GM12878 (cell line): Measurements from ENCODE around the gene AURKAIP1. TPM values are rescaled to one million over a fixed set of nuclear protein-coding genes. Genes with fewer than 3 reads are reported as not detected.

ENCODE experiments used
- ATAC-seq: fragments of 200-7000 bp; cut with Tn5 transposase; 3 replicates; pipeline ENCODE4 v1.9.1; 2020; ENCODE audit warnings: mild to moderate bottlenecking, moderate library complexity
- BruUV-seq: library from RNA; stranded (reverse); fragments of 400-500 nt; replicated peaks from 2 replicates; lab custom pipeline; 2021; lab: Mats Ljungman, UMichigan
- CTCF ChIA-PET: fragments of 300-600 bp; sonication (Branson Sonifier 250); formaldehyde crosslinking; extraction: SDS; loops from one replicate; lab custom pipeline; 2021; ENCODE audit warnings: inconsistent platforms; lab: Yijun Ruan, JAX
- POLR2A ChIA-PET: fragments of 350-600 bp; formaldehyde crosslinking; extraction: SDS; loops from one replicate; lab custom pipeline; 2021; ENCODE audit warnings: inconsistent platforms; lab: Charles Lee
- RAD21 ChIA-PET: fragments of 300-600 bp; sonication (Branson Sonifier 250); formaldehyde crosslinking; loops from one replicate; lab custom pipeline; 2023; ENCODE audit warnings: antibody characterized with exemption; ENCODE audit not compliant: unreplicated experiment; lab: Charles Lee
- SMC1A ChIA-PET: fragments of 300-600 bp; sonication (Branson Sonifier 250); formaldehyde crosslinking; loops from one replicate; lab custom pipeline; 2023; ENCODE audit not compliant: unreplicated experiment, uncharacterized antibody; lab: Charles Lee
- DNase-seq: peaks from one replicate; pipeline ENCODE4 v3.0.0-alpha.2; 2011; ENCODE audit warnings: low read depth, low spot score
- FAIRE-seq: peaks from 3 replicates; lab custom pipeline; 2011; peaks lifted over from hg19 to GRCh38; lab: Jason Lieb, UNC
- H2AFZ ChIP-seq: 2 replicates; pipeline ENCODE4 v1.6.0; 2011; ENCODE audit warnings: low read depth, low read length, control low read depth; ENCODE audit not compliant: control insufficient read depth
- H3K27ac ChIP-seq: 2 replicates; pipeline ENCODE4 v1.5.1; 2011; ENCODE audit warnings: control low read depth; ENCODE audit not compliant: control insufficient read depth, insufficient read depth
- H3K27me3 ChIP-seq, 2 experiments: replicated peaks in 1 of 2; 2 replicates each; pipeline versions ENCODE4 v1.6.0 to v1.6.1; 2011; ENCODE audit warnings: low read length in 1 of 2; ENCODE audit not compliant: control insufficient read depth in 2 of 2, insufficient read depth in 2 of 2
- H3K36me3 ChIP-seq, 2 experiments: 2 replicates each; pipeline ENCODE4 v1.5.1; 2011; ENCODE audit warnings: low read length in 1 of 2; ENCODE audit not compliant: control insufficient read depth in 2 of 2, insufficient read depth in 2 of 2
- H3K4me1 ChIP-seq: 2 replicates; pipeline ENCODE4 v1.6.1; 2011; ENCODE audit warnings: mild to moderate bottlenecking, low read length, moderate library complexity, mixed read lengths; ENCODE audit not compliant: control insufficient read depth, insufficient read depth
- H3K4me2 ChIP-seq: 2 replicates; pipeline ENCODE4 v1.6.0; 2011; ENCODE audit warnings: control low read depth; ENCODE audit not compliant: control insufficient read depth, insufficient read depth
- H3K4me3 ChIP-seq: fragments of 200-600 bp; sonication (generic); 2 replicates; pipeline ENCODE4 v1.5.1; 2016
- H3K79me2 ChIP-seq: 2 replicates; pipeline ENCODE4 v1.6.0; 2011; ENCODE audit warnings: low read length; ENCODE audit not compliant: control insufficient read depth, insufficient read depth
- H3K9ac ChIP-seq: 2 replicates; pipeline ENCODE4 v1.8.0; 2011; ENCODE audit warnings: low read length, control low read depth, mixed read lengths; ENCODE audit not compliant: control insufficient read depth, insufficient read depth
- H3K9me3 ChIP-seq: replicated peaks from 3 replicates; pipeline ENCODE4 v1.5.1; 2011; ENCODE audit warnings: mild to moderate bottlenecking, low read length; ENCODE audit not compliant: control insufficient read depth, insufficient read depth
- H4K20me1 ChIP-seq: 2 replicates; pipeline ENCODE4 v1.6.0; 2011; ENCODE audit not compliant: control insufficient read depth, insufficient read depth
- BHLHE40 ChIP-seq, 2 experiments: fragments of 450-650 bp in 1 of 2; IDR thresholded peaks; 2 replicates each; pipeline ENCODE4 v1.6.1; 2011 to 2017; ENCODE audit warnings: low read depth in 2 of 2, borderline replicate concordance in 1 of 2, improper control_type of control experiment in 1 of 2, low read length in 1 of 2, mild to moderate bottlenecking in 1 of 2
- GABPA ChIP-seq: IDR thresholded peaks from 2 replicates; pipeline ENCODE4 v1.6.1; 2014; ENCODE audit warnings: antibody characterized with exemption, low read depth, mild to moderate bottlenecking, inconsistent platforms
- IKZF1 ChIP-seq: fragments of 450-650 bp; conservative IDR thresholded peaks from 2 replicates; pipeline ENCODE4 v1.6.1; 2017; ENCODE audit warnings: antibody characterized with exemption, mild to moderate bottlenecking
- NR2F1 ChIP-seq: fragments of 450-650 bp; conservative IDR thresholded peaks from 2 replicates; pipeline ENCODE4 v1.6.1; 2017; ENCODE audit warnings: mild to moderate bottlenecking
- POU2F2 ChIP-seq: IDR thresholded peaks from 3 replicates; pipeline ENCODE4 v1.6.1; 2011; ENCODE audit warnings: low read depth, mild to moderate bottlenecking, low read length, borderline replicate concordance
- SUZ12 ChIP-seq: fragments of 200-600 bp; sonication (generic); IDR thresholded peaks from one replicate; pipeline ENCODE4 v1.6.1; 2018; ENCODE audit warnings: antibody characterized with exemption, mild to moderate bottlenecking; ENCODE audit not compliant: unreplicated experiment
- TARDBP ChIP-seq: IDR thresholded peaks from 2 replicates; pipeline ENCODE4 v1.6.1; 2016; ENCODE audit warnings: borderline replicate concordance
- TCF7 ChIP-seq: IDR thresholded peaks from 2 replicates; pipeline ENCODE4 v1.6.1; 2014; ENCODE audit warnings: antibody characterized with exemption, borderline replicate concordance
- ZNF207 ChIP-seq: fragments of 450-650 bp; IDR thresholded peaks from 2 replicates; pipeline ENCODE4 v1.6.1; 2014; ENCODE audit warnings: antibody characterized with exemption, mild to moderate bottlenecking, borderline replicate concordance
- ZNF24 ChIP-seq: fragments of 450-650 bp; IDR thresholded peaks from 2 replicates; pipeline ENCODE4 v1.6.1; 2017; ENCODE audit warnings: antibody characterized with exemption, mild to moderate bottlenecking
- WGBS: methylation state at CpG from one replicate; pipeline ENCODE4 v1.1.6; 2016; ENCODE audit warnings: low lambda C conversion rate; ENCODE audit not compliant: insufficient replicate concordance, insufficient coverage; ENCODE audit errors: missing lambda C conversion rate; 5-methylcytosine and 5-hydroxymethylcytosine counted together
- in situ Hi-C: fragments of 300-500 bp; cut with MboI; formaldehyde crosslinking; loops from 9 replicates; pipeline ENCODE4 v1.14.3; 2018; ENCODE audit warnings: mixed read lengths
- intact Hi-C: fragments of 100-400 bp; cut with micrococcal nuclease; formaldehyde crosslinking; loops from one replicate; pipeline ENCODE4 v1.14.2; 2022; ENCODE audit not compliant: unreplicated experiment
- polyA plus RNA-seq, 11 experiments: library from polyadenylated mRNA; depleted of rRNA in 4 of 11; unstranded in 6 of 11; stranded (reverse) in 5 of 11; fragments of >200 nt; fragmentation: Nextera tagmentation in 4 of 11; fragmentation: Illumina TruSeq in 1 of 11; extraction: Ambion mirVana in 4 of 11; extraction: Trizol in 1 of 11; gene quantifications; 1 replicate in 1 of 11; 2 replicates in 10 of 11; pipeline versions ENCODE4 v1.2.1 to v1.2.3, GENCODE V29; 2011 to 2016; ENCODE audit warnings: inconsistent platforms in 2 of 11, missing spikeins in 2 of 11, low read depth in 1 of 11
- total RNA-seq, 4 experiments: library from RNA; depleted of rRNA in 3 of 4; stranded (reverse); fragments of >200 nt in 3 of 4; fragmentation: Illumina TruSeq in 1 of 4; extraction: Trizol in 1 of 4; gene quantifications; 2 replicates each; pipeline versions ENCODE4 v1.2.1 to v1.2.3, GENCODE V29; 2013 to 2021
- TF ChIP-seq, protein P1 (sequence below): fragments of 150-350 bp; IDR thresholded peaks from 2 replicates; pipeline ENCODE4 v1.6.1; 2014; ENCODE audit warnings: mild to moderate bottlenecking, low read depth, low read length
- TF ChIP-seq, protein P2 (sequence below): fragments of 150-350 bp; IDR thresholded peaks from 2 replicates; pipeline ENCODE4 v1.6.1; 2016; ENCODE audit warnings: low read depth, low read length

The AURKAIP1 gene
- total and polyA plus RNA-seq, 10 of the 15 experiments (the other 5 are each of a cell fraction or from before 2014, with no cell fraction given), result 6.5 to 366 (median 120) TPM

GRCh38 chr1:1354271-1355247 lies 20.4 kb downstream of the AURKAIP1 start:
- Histone ChIP-seq H3K79me2 (no peaks in the 10 kb centered on the region), H3K4me2 (no peak overlapping the region), H3K4me3 (no peak overlapping the region)
- WGBS, result 55% methylated on average over 78 of the region's 116 CpGs
- no peak for TF ChIP-seq NR2F1
- no peak for TF ChIP-seq POU2F2
- TF ChIP-seq, protein P1, sequence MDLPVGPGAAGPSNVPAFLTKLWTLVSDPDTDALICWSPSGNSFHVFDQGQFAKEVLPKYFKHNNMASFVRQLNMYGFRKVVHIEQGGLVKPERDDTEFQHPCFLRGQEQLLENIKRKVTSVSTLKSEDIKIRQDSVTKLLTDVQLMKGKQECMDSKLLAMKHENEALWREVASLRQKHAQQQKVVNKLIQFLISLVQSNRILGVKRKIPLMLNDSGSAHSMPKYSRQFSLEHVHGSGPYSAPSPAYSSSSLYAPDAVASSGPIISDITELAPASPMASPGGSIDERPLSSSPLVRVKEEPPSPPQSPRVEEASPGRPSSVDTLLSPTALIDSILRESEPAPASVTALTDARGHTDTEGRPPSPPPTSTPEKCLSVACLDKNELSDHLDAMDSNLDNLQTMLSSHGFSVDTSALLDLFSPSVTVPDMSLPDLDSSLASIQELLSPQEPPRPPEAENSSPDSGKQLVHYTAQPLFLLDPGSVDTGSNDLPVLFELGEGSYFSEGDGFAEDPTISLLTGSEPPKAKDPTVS, result no peak
- no peak for TF ChIP-seq TARDBP
- TF ChIP-seq GABPA, result no peak
- peak in 1 of 2 experiments; percentile 72; a peak in 2 of 4 replicates for TF ChIP-seq BHLHE40 (IDR thresholded peaks at IDR 0.05; ENCODE audit: borderline replicate concordance in 1 of 2, low read depth in 2 of 2, low read length in 1 of 2)
- TF ChIP-seq ZNF207, result no peak
- no peak for TF ChIP-seq IKZF1
- TF ChIP-seq, protein P2, sequence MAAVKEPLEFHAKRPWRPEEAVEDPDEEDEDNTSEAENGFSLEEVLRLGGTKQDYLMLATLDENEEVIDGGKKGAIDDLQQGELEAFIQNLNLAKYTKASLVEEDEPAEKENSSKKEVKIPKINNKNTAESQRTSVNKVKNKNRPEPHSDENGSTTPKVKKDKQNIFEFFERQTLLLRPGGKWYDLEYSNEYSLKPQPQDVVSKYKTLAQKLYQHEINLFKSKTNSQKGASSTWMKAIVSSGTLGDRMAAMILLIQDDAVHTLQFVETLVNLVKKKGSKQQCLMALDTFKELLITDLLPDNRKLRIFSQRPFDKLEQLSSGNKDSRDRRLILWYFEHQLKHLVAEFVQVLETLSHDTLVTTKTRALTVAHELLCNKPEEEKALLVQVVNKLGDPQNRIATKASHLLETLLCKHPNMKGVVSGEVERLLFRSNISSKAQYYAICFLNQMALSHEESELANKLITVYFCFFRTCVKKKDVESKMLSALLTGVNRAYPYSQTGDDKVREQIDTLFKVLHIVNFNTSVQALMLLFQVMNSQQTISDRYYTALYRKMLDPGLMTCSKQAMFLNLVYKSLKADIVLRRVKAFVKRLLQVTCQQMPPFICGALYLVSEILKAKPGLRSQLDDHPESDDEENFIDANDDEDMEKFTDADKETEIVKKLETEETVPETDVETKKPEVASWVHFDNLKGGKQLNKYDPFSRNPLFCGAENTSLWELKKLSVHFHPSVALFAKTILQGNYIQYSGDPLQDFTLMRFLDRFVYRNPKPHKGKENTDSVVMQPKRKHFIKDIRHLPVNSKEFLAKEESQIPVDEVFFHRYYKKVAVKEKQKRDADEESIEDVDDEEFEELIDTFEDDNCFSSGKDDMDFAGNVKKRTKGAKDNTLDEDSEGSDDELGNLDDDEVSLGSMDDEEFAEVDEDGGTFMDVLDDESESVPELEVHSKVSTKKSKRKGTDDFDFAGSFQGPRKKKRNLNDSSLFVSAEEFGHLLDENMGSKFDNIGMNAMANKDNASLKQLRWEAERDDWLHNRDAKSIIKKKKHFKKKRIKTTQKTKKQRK, result no peak
- TF ChIP-seq TCF7, result no peak
- TF ChIP-seq ZNF24, result no peak
- TF ChIP-seq SUZ12, result peak; percentile 62
- TF ChIP-seq, all 136 proteins: peak for 2
- peaks cover 5% of the 10 kb centered on the region for H3K4me1 ChIP-seq
- FAIRE-seq, result no peak
- ATAC-seq, result no peak
- peaks cover 0 to 3% of the 10 kb centered on the region in 2 experiments; a peak in 2 of 4 replicates for H3K27me3 ChIP-seq
- no peak for DNase-seq
- ChIA-PET SMC1A (no interaction called here), CTCF (no interaction called here), POLR2A (no interaction called here), RAD21 (no interaction called here)
- in situ Hi-C loops, result no loop called here
- no peak overlapping the region for H3K27ac ChIP-seq
- no peaks in the 10 kb centered on the region for H3K9me3 ChIP-seq
- intact Hi-C loops, result no loop called here
- no peaks in the 10 kb centered on the region for H3K36me3 ChIP-seq
- no TSS peak for BruUV-seq
- no peak overlapping the region for H3K9ac ChIP-seq
- no peak overlapping the region for H2AFZ ChIP-seq
- H4K20me1 ChIP-seq, result no peaks in the 10 kb centered on the region
